Activated CD4-positive, CD25-positive, alpha-beta regulatory T cell (primary cell): ENCODE data around the gene KIAA0930.

Source experiments
- DNase-seq, 4 experiments: peaks; one replicate each; lab custom pipeline; 2025; lab: John Stamatoyannopoulos, UW

The KIAA0930 gene

GRCh38 chr22:45237065-45237990 is 3.4 kb downstream of the KIAA0930 start:
- DNase-seq, result no peak

GRCh38 chr22:45235851-45236342 is 4.8 kb downstream of the KIAA0930 start:
- no peak for DNase-seq

- no peak for DNase-seq
These were observed 5.5 kb downstream of the KIAA0930 start for GRCh38 chr22:45235101-45235777.

- no peak for DNase-seq
These were observed 6.9 kb downstream of the KIAA0930 start for GRCh38 chr22:45233827-45234226.

GRCh38 chr22:45233386-45233785 is 7.3 kb downstream of the KIAA0930 start:
- DNase-seq, result no peak

- no peak for DNase-seq
These were observed 9.4 kb downstream of the KIAA0930 start for GRCh38 chr22:45231293-45231692.

- no peak for DNase-seq
These were observed 10.5 kb downstream of the KIAA0930 start for GRCh38 chr22:45230026-45230721.

GRCh38 chr22:45229181-45229580 is 11.5 kb downstream of the KIAA0930 start:
- DNase-seq, result no peak

GRCh38 chr22:45228401-45228754 is 12.3 kb downstream of the KIAA0930 start:
- no peak for DNase-seq

GRCh38 chr22:45227645-45228400 is 12.9 kb downstream of the KIAA0930 start:
- no peak for DNase-seq

- DNase-seq, result no peak
These were observed 14.0 kb downstream of the KIAA0930 start for GRCh38 chr22:45226503-45227186.

- DNase-seq, result no peak
These were observed 14.8 kb downstream of the KIAA0930 start for GRCh38 chr22:45225732-45226502.

- DNase-seq, result no peak
These were observed 15.5 kb downstream of the KIAA0930 start for GRCh38 chr22:45224988-45225731.

GRCh38 chr22:45224331-45224730 is 16.4 kb downstream of the KIAA0930 start:
- DNase-seq, result no peak

GRCh38 chr22:45223304-45224117 is 17.2 kb downstream of the KIAA0930 start:
- no peak for DNase-seq

- no peak for DNase-seq
These were observed 19.5 kb downstream of the KIAA0930 start for GRCh38 chr22:45221201-45221600.

GRCh38 chr22:45218976-45219375 is 21.7 kb downstream of the KIAA0930 start:
- DNase-seq, result no peak

- DNase-seq, result no peak
These were observed 22.9 kb downstream of the KIAA0930 start for GRCh38 chr22:45217806-45218205.

- no peak for DNase-seq
These were observed 23.3 kb downstream of the KIAA0930 start for GRCh38 chr22:45217345-45217744.
